ENCODE measurements around the gene DNLZ.

- TF ChIP-seq CTCF (IDR thresholded peaks at IDR 0.05; ENCODE audit: insufficient read depth, low read length, poor library complexity, severe bottlenecking) (no peak), EZH2phosphoT487 (conservative IDR thresholded peaks at IDR 0.05; ENCODE audit: low read length) (no peak)
Measured at GRCh38 chr9:136396219-136396515, 32.6 kb upstream of the DNLZ start.
